ENCODE data around the gene KIF23. TPM values are rescaled to one million over a fixed set of nuclear protein-coding genes. Genes with fewer than 3 reads are reported as not detected.

Gene KIF23
- total RNA-seq, 2 donors from 2014 or later = 2.6 to 7.4 TPM

GRCh38 chr15:69484837-69485236, 70.7 kb downstream of the KIF23 start:
- no peaks in the 10 kb centered on the region for H3K9me3 ChIP-seq
- H3K36me3 ChIP-seq = no peaks in the 10 kb centered on the region
- H3K4me1 ChIP-seq (replicated peaks) = peaks cover 15% of the 10 kb centered on the region
- no peak overlapping the region for H3K4me3 ChIP-seq
- intact Hi-C loops (cut with DNase I) = no loop called here
- H3K27ac ChIP-seq = peak overlapping the region in 1 of 2 donors; percentile 66
- TF ChIP-seq POLR2A (IDR thresholded peaks at IDR 0.05) (no peak), POLR2AphosphoS5 (IDR thresholded peaks at IDR 0.05) (peak; percentile 90)
- no peaks in the 10 kb centered on the region for H3K27me3 ChIP-seq (replicated peaks; ENCODE audit: insufficient read depth)
- 32% methylated on average over 6 of the region's 6 CpGs for WGBS
- DNase-seq (ENCODE audit: low spot score) = peak; percentile 89

DNA sequence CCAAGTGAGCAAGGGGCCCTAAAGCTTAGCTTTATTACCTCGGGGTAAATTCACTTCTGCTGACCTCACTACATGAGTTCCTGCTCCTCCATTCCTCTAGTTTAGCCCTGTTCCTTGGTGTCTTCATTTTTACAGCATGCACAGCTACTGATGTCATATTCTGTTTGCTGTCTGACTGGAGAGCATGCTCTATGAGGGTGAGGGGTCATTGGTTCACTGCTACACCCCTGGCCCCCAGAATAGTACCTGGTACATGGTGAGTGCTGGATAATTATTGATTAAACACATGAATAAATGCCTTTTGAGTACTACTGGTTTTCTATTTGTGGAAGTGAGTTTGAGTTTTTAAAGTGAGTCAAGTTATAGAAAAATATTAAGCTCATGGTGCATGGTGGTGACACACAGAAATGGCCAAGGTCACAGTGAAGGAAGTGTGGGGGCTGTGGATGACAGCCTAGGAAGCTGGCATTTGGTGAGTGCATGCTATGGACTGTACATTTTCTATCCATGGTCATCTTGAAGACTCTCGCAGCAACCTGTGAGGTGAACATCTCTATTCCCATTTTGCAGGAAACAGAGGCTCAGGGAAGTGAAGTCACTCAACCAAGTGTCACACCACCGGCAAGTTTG, 72.4 kb downstream of the KIF23 start:
- Histone ChIP-seq H3K27me3 (replicated peaks; ENCODE audit: insufficient read depth) (no peaks in the 10 kb centered on the region), H3K9me3 (no peaks in the 10 kb centered on the region), H3K36me3 (no peaks in the 10 kb centered on the region), H3K27ac (no peak overlapping the region), H3K4me1 (replicated peaks) (peaks cover 20% of the 10 kb centered on the region), H3K4me3 (no peak overlapping the region)
- TF ChIP-seq POLR2A (IDR thresholded peaks at IDR 0.05) (no peak), POLR2AphosphoS5 (IDR thresholded peaks at IDR 0.05) (no peak)
- TF ChIP-seq, protein P1, sequence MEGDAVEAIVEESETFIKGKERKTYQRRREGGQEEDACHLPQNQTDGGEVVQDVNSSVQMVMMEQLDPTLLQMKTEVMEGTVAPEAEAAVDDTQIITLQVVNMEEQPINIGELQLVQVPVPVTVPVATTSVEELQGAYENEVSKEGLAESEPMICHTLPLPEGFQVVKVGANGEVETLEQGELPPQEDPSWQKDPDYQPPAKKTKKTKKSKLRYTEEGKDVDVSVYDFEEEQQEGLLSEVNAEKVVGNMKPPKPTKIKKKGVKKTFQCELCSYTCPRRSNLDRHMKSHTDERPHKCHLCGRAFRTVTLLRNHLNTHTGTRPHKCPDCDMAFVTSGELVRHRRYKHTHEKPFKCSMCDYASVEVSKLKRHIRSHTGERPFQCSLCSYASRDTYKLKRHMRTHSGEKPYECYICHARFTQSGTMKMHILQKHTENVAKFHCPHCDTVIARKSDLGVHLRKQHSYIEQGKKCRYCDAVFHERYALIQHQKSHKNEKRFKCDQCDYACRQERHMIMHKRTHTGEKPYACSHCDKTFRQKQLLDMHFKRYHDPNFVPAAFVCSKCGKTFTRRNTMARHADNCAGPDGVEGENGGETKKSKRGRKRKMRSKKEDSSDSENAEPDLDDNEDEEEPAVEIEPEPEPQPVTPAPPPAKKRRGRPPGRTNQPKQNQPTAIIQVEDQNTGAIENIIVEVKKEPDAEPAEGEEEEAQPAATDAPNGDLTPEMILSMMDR (IDR thresholded peaks at IDR 0.05) = no peak
- no peak for DNase-seq (ENCODE audit: low spot score)
- 84% methylated on average over 3 of the region's 3 CpGs for WGBS
- intact Hi-C loops (cut with DNase I) = no loop called here

- no peak for DNase-seq (ENCODE audit: low spot score)
- peaks cover 16% of the 10 kb centered on the region for H3K4me1 ChIP-seq (replicated peaks)
- no peaks in the 10 kb centered on the region for H3K36me3 ChIP-seq
- no peaks in the 10 kb centered on the region for H3K9me3 ChIP-seq
- peak overlapping the region in 1 of 2 donors; percentile 19 for H3K27ac ChIP-seq
- H3K27me3 ChIP-seq (replicated peaks; ENCODE audit: insufficient read depth) = no peaks in the 10 kb centered on the region
- intact Hi-C loops (cut with DNase I) = no loop called here
- 32% methylated on average over 3 of the region's 3 CpGs for WGBS
- TF ChIP-seq POLR2A (IDR thresholded peaks at IDR 0.05) (no peak), POLR2AphosphoS5 (IDR thresholded peaks at IDR 0.05) (no peak)
- TF ChIP-seq, protein P1 (IDR thresholded peaks at IDR 0.05) = no peak
- no peak overlapping the region for H3K4me3 ChIP-seq
These were observed 75.0 kb downstream of the KIF23 start for GRCh38 chr15:69489073-69489571.

GRCh38 chr15:69490356-69491037, 76.3 kb downstream of the KIF23 start:
- intact Hi-C loops (cut with DNase I) = no loop called here
- H3K4me1 ChIP-seq (replicated peaks) = peaks cover 5% of the 10 kb centered on the region
- H3K27me3 ChIP-seq (replicated peaks; ENCODE audit: insufficient read depth) = no peaks in the 10 kb centered on the region
- H3K36me3 ChIP-seq = no peaks in the 10 kb centered on the region
- no peak for DNase-seq (ENCODE audit: low spot score)
- no peak overlapping the region for H3K4me3 ChIP-seq
- H3K9me3 ChIP-seq = no peaks in the 10 kb centered on the region
- H3K27ac ChIP-seq = no peak overlapping the region
- TF ChIP-seq POLR2A (IDR thresholded peaks at IDR 0.05) = no peak
- no peak for TF ChIP-seq POLR2AphosphoS5 (IDR thresholded peaks at IDR 0.05)
- TF ChIP-seq, protein P1 (IDR thresholded peaks at IDR 0.05) = no peak
- 44% methylated on average over 11 of the region's 11 CpGs for whole genome bisulfite sequencing

DNA sequence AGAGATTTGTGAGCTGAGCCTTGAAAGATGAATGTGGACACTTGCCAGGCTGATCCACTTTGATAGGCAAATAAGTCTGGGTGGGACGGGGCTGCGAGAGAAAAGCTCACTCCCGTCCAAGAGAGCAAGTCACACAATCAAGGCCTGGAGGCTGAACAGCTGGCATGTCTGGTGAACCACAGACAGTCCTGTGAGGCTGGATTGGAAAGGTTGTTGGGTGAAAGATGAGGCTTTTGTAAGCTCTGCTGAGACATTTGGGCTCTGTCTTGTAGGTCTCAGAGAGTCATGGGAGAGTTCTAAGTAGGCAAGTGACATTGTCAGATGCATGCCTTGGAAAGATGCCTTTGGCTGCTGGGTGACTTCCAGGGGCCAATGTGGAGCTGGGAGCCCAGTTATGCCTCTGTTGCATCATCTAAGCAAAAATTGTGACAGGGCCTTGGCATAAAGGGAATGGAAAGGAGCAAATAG, 76.9 kb downstream of the KIF23 start:
- Histone ChIP-seq H3K36me3 (no peaks in the 10 kb centered on the region), H3K9me3 (no peaks in the 10 kb centered on the region), H3K4me3 (no peak overlapping the region), H3K4me1 (replicated peaks) (peaks cover 5% of the 10 kb centered on the region), H3K27ac (no peak overlapping the region), H3K27me3 (replicated peaks; ENCODE audit: insufficient read depth) (no peaks in the 10 kb centered on the region)
- intact Hi-C loops (cut with DNase I) = no loop called here
- no peak for DNase-seq (ENCODE audit: low spot score)
- WGBS = 27% methylated on average over 3 of the region's 3 CpGs
- TF ChIP-seq POLR2A (IDR thresholded peaks at IDR 0.05) (no peak), POLR2AphosphoS5 (IDR thresholded peaks at IDR 0.05) (no peak)
- TF ChIP-seq, protein P1 (IDR thresholded peaks at IDR 0.05) = no peak
